Measurements from ENCODE around the gene MYO5C.

The MYO5C gene

GRCh38 chr15:52295421-52296001 lies at the start of gene MYO5C:
Gene MYO5C (minus strand): TSS chr15:52295804. CDS start chr15:52295636, 168 bp downstream.
- DNase-seq = no peak

GRCh38 chr15:52344592-52344991 lies 49.0 kb upstream of the MYO5C start:
- no peak for DNase-seq

- DNase-seq = no peak
Observed at GRCh38 chr15:52343831-52344230, 48.2 kb upstream of the MYO5C start.

- DNase-seq = no peak
Observed at GRCh38 chr15:52340093-52340492, 44.5 kb upstream of the MYO5C start.

- DNase-seq = no peak
Observed at GRCh38 chr15:52338891-52339290, 43.3 kb upstream of the MYO5C start.

- DNase-seq = no peak
Observed at GRCh38 chr15:52338058-52338457, 42.5 kb upstream of the MYO5C start.

- DNase-seq = no peak
Observed at GRCh38 chr15:52337198-52337853, 41.7 kb upstream of the MYO5C start.

GRCh38 chr15:52336529-52336928 lies 40.9 kb upstream of the MYO5C start:
- DNase-seq = no peak

- no peak for DNase-seq
Observed at GRCh38 chr15:52334491-52335160, 39.0 kb upstream of the MYO5C start.

- no peak for DNase-seq
Observed at GRCh38 chr15:52331490-52332240, 36.1 kb upstream of the MYO5C start.

GRCh38 chr15:52329987-52330386 lies 34.4 kb upstream of the MYO5C start:
- DNase-seq = no peak

GRCh38 chr15:52329150-52329549 lies 33.5 kb upstream of the MYO5C start:
- DNase-seq = no peak

- DNase-seq = no peak
Observed at GRCh38 chr15:52328680-52329079, 33.1 kb upstream of the MYO5C start.

GRCh38 chr15:52326756-52327155 lies 31.2 kb upstream of the MYO5C start:
- no peak for DNase-seq

- DNase-seq = no peak
Observed at GRCh38 chr15:52324109-52324508, 28.5 kb upstream of the MYO5C start.

- no peak for DNase-seq
Observed at GRCh38 chr15:52318729-52319500, 23.3 kb upstream of the MYO5C start.

GRCh38 chr15:52317688-52318087 lies 22.1 kb upstream of the MYO5C start:
- no peak for DNase-seq

GRCh38 chr15:52317022-52317421 lies 21.4 kb upstream of the MYO5C start:
- DNase-seq = no peak

GRCh38 chr15:52309154-52309548 lies 13.5 kb upstream of the MYO5C start:
- DNase-seq = no peak

GRCh38 chr15:52308446-52309153 lies 13.0 kb upstream of the MYO5C start:
- DNase-seq = no peak

- no peak for DNase-seq
Observed at GRCh38 chr15:52307847-52308246, 12.2 kb upstream of the MYO5C start.

- DNase-seq = no peak
Observed at GRCh38 chr15:52306270-52306669, 10.7 kb upstream of the MYO5C start.
